GM12878 (cell line): Measurements from ENCODE around the gene RAE1. TPM values are rescaled to one million over a fixed set of nuclear protein-coding genes. Genes with fewer than 3 reads are reported as not detected.

Experiments
- ATAC-seq: fragments of 200-7000 bp; cut with Tn5 transposase; 3 replicates; pipeline ENCODE4 v1.9.1; 2020; ENCODE audit warnings: mild to moderate bottlenecking, moderate library complexity
- BruUV-seq: library from RNA; stranded (reverse); fragments of 400-500 nt; replicated peaks from 2 replicates; lab custom pipeline; 2021; lab: Mats Ljungman, UMichigan
- CTCF ChIA-PET: fragments of 300-600 bp; sonication (Branson Sonifier 250); formaldehyde crosslinking; extraction: SDS; loops from one replicate; lab custom pipeline; 2021; ENCODE audit warnings: inconsistent platforms; lab: Yijun Ruan, JAX
- POLR2A ChIA-PET: fragments of 350-600 bp; formaldehyde crosslinking; extraction: SDS; loops from one replicate; lab custom pipeline; 2021; ENCODE audit warnings: inconsistent platforms; lab: Charles Lee
- RAD21 ChIA-PET: fragments of 300-600 bp; sonication (Branson Sonifier 250); formaldehyde crosslinking; loops from one replicate; lab custom pipeline; 2023; ENCODE audit warnings: antibody characterized with exemption; ENCODE audit not compliant: unreplicated experiment; lab: Charles Lee
- SMC1A ChIA-PET: fragments of 300-600 bp; sonication (Branson Sonifier 250); formaldehyde crosslinking; loops from one replicate; lab custom pipeline; 2023; ENCODE audit not compliant: unreplicated experiment, uncharacterized antibody; lab: Charles Lee
- DNase-seq: peaks from one replicate; pipeline ENCODE4 v3.0.0-alpha.2; 2011; ENCODE audit warnings: low read depth, low spot score
- FAIRE-seq: peaks from 3 replicates; lab custom pipeline; 2011; peaks lifted over from hg19 to GRCh38; lab: Jason Lieb, UNC
- H2AFZ ChIP-seq: 2 replicates; pipeline ENCODE4 v1.6.0; 2011; ENCODE audit warnings: low read depth, low read length, control low read depth; ENCODE audit not compliant: control insufficient read depth
- H3K27ac ChIP-seq: 2 replicates; pipeline ENCODE4 v1.5.1; 2011; ENCODE audit warnings: control low read depth; ENCODE audit not compliant: control insufficient read depth, insufficient read depth
- H3K27me3 ChIP-seq, 2 experiments: replicated peaks in 1 of 2; 2 replicates each; pipeline versions ENCODE4 v1.6.0 to v1.6.1; 2011; ENCODE audit warnings: low read length in 1 of 2; ENCODE audit not compliant: control insufficient read depth in 2 of 2, insufficient read depth in 2 of 2
- H3K36me3 ChIP-seq, 2 experiments: 2 replicates each; pipeline ENCODE4 v1.5.1; 2011; ENCODE audit warnings: low read length in 1 of 2; ENCODE audit not compliant: control insufficient read depth in 2 of 2, insufficient read depth in 2 of 2
- H3K4me1 ChIP-seq: 2 replicates; pipeline ENCODE4 v1.6.1; 2011; ENCODE audit warnings: mild to moderate bottlenecking, low read length, moderate library complexity, mixed read lengths; ENCODE audit not compliant: control insufficient read depth, insufficient read depth
- H3K4me2 ChIP-seq: 2 replicates; pipeline ENCODE4 v1.6.0; 2011; ENCODE audit warnings: control low read depth; ENCODE audit not compliant: control insufficient read depth, insufficient read depth
- H3K4me3 ChIP-seq: fragments of 200-600 bp; sonication (generic); 2 replicates; pipeline ENCODE4 v1.5.1; 2016
- H3K79me2 ChIP-seq: 2 replicates; pipeline ENCODE4 v1.6.0; 2011; ENCODE audit warnings: low read length; ENCODE audit not compliant: control insufficient read depth, insufficient read depth
- H3K9ac ChIP-seq: 2 replicates; pipeline ENCODE4 v1.8.0; 2011; ENCODE audit warnings: low read length, control low read depth, mixed read lengths; ENCODE audit not compliant: control insufficient read depth, insufficient read depth
- H3K9me3 ChIP-seq: replicated peaks from 3 replicates; pipeline ENCODE4 v1.5.1; 2011; ENCODE audit warnings: mild to moderate bottlenecking, low read length; ENCODE audit not compliant: control insufficient read depth, insufficient read depth
- H4K20me1 ChIP-seq: 2 replicates; pipeline ENCODE4 v1.6.0; 2011; ENCODE audit not compliant: control insufficient read depth, insufficient read depth
- BCL11A ChIP-seq: IDR thresholded peaks from 2 replicates; pipeline ENCODE4 v1.6.1; 2011; ENCODE audit warnings: low read depth, low read length
- BCL3 ChIP-seq: IDR thresholded peaks from 2 replicates; pipeline ENCODE4 v1.6.1; 2011; ENCODE audit warnings: borderline replicate concordance, low read depth, mild to moderate bottlenecking, moderate library complexity, low read length; ENCODE audit not compliant: insufficient read depth, poor library complexity, severe bottlenecking
- CBX5 ChIP-seq: sonication (generic); IDR thresholded peaks from 2 replicates; pipeline ENCODE4 v1.6.1; 2016; ENCODE audit warnings: low read depth, moderate library complexity, mild to moderate bottlenecking, inconsistent platforms
- CHD2 ChIP-seq: IDR thresholded peaks from 2 replicates; pipeline ENCODE4 v1.6.1; 2011; ENCODE audit warnings: low read depth, low read length, improper control_type of control experiment, borderline replicate concordance
- FOXM1 ChIP-seq: IDR thresholded peaks from 2 replicates; pipeline ENCODE4 v1.6.1; 2012; ENCODE audit warnings: low read depth, mild to moderate bottlenecking, inconsistent platforms, low read length, moderate library complexity
- HCFC1 ChIP-seq: fragments of 150-350 bp; IDR thresholded peaks from 2 replicates; pipeline ENCODE4 v1.6.1; 2014; ENCODE audit warnings: low read length
- HDAC6 ChIP-seq: fragments of 200-600 bp; sonication (generic); IDR thresholded peaks from one replicate; pipeline ENCODE4 v1.8.0; 2017; ENCODE audit warnings: antibody characterized with exemption; ENCODE audit not compliant: unreplicated experiment
- IKZF1 ChIP-seq: fragments of 450-650 bp; conservative IDR thresholded peaks from 2 replicates; pipeline ENCODE4 v1.6.1; 2017; ENCODE audit warnings: antibody characterized with exemption, mild to moderate bottlenecking
- KAT2A ChIP-seq: conservative IDR thresholded peaks from 2 replicates; pipeline ENCODE4 v1.6.1; 2011; ENCODE audit warnings: low read depth, low read length; ENCODE audit not compliant: control insufficient read depth
- LARP7 ChIP-seq: fragments of 450-650 bp; IDR thresholded peaks from 2 replicates; pipeline ENCODE4 v1.6.1; 2017; ENCODE audit warnings: mild to moderate bottlenecking
- MEF2B ChIP-seq: fragments of 450-650 bp; IDR thresholded peaks from 2 replicates; pipeline ENCODE4 v1.6.1; 2018; ENCODE audit warnings: mild to moderate bottlenecking, moderate library complexity; ENCODE audit not compliant: partially characterized antibody, poor library complexity, severe bottlenecking
- NR2C1 ChIP-seq: fragments of 450-650 bp; IDR thresholded peaks from 2 replicates; pipeline ENCODE4 v1.6.1; 2017; ENCODE audit warnings: antibody characterized with exemption, mild to moderate bottlenecking, moderate library complexity
- PAX5 ChIP-seq: IDR thresholded peaks from 2 replicates; pipeline ENCODE4 v1.6.1; 2011; ENCODE audit warnings: low read depth, low read length, borderline replicate concordance
- PML ChIP-seq: IDR thresholded peaks from 2 replicates; pipeline ENCODE4 v1.6.1; 2012; ENCODE audit warnings: low read length, inconsistent platforms
- RAD51 ChIP-seq: fragments of 450-650 bp; IDR thresholded peaks from 2 replicates; pipeline ENCODE4 v1.6.1; 2016; ENCODE audit warnings: moderate library complexity, mild to moderate bottlenecking, inconsistent platforms
- RCOR1 ChIP-seq: conservative IDR thresholded peaks from 2 replicates; pipeline ENCODE4 v1.6.1; 2012; ENCODE audit warnings: low read depth, low read length, improper control_type of control experiment
- RFX5 ChIP-seq: IDR thresholded peaks from 2 replicates; pipeline ENCODE4 v1.6.1; 2011; ENCODE audit warnings: low read depth, low read length, improper control_type of control experiment
- SMAD5 ChIP-seq: IDR thresholded peaks from 2 replicates; pipeline ENCODE4 v1.6.1; 2016; ENCODE audit warnings: antibody characterized with exemption, low read depth
- SREBF1 ChIP-seq: IDR thresholded peaks from 2 replicates; pipeline ENCODE4 v1.6.1; 2012; ENCODE audit warnings: mild to moderate bottlenecking, low read length
- TCF7 ChIP-seq: IDR thresholded peaks from 2 replicates; pipeline ENCODE4 v1.6.1; 2014; ENCODE audit warnings: antibody characterized with exemption, borderline replicate concordance
- WGBS: methylation state at CpG from one replicate; pipeline ENCODE4 v1.1.6; 2016; ENCODE audit warnings: low lambda C conversion rate; ENCODE audit not compliant: insufficient replicate concordance, insufficient coverage; ENCODE audit errors: missing lambda C conversion rate; 5-methylcytosine and 5-hydroxymethylcytosine counted together
- in situ Hi-C: fragments of 300-500 bp; cut with MboI; formaldehyde crosslinking; loops from 9 replicates; pipeline ENCODE4 v1.14.3; 2018; ENCODE audit warnings: mixed read lengths
- intact Hi-C: fragments of 100-400 bp; cut with micrococcal nuclease; formaldehyde crosslinking; loops from one replicate; pipeline ENCODE4 v1.14.2; 2022; ENCODE audit not compliant: unreplicated experiment
- polyA plus RNA-seq, 11 experiments: library from polyadenylated mRNA; depleted of rRNA in 4 of 11; unstranded in 6 of 11; stranded (reverse) in 5 of 11; fragments of >200 nt; fragmentation: Nextera tagmentation in 4 of 11; fragmentation: Illumina TruSeq in 1 of 11; extraction: Ambion mirVana in 4 of 11; extraction: Trizol in 1 of 11; gene quantifications; 1 replicate in 1 of 11; 2 replicates in 10 of 11; pipeline versions ENCODE4 v1.2.1 to v1.2.3, GENCODE V29; 2011 to 2016; ENCODE audit warnings: inconsistent platforms in 2 of 11, missing spikeins in 2 of 11, low read depth in 1 of 11
- total RNA-seq, 4 experiments: library from RNA; depleted of rRNA in 3 of 4; stranded (reverse); fragments of >200 nt in 3 of 4; fragmentation: Illumina TruSeq in 1 of 4; extraction: Trizol in 1 of 4; gene quantifications; 2 replicates each; pipeline versions ENCODE4 v1.2.1 to v1.2.3, GENCODE V29; 2013 to 2021
- TF ChIP-seq, protein P1 (sequence below): fragments of 450-650 bp; IDR thresholded peaks from 2 replicates; pipeline ENCODE4 v1.6.1; 2017; ENCODE audit warnings: mild to moderate bottlenecking, moderate library complexity

The RAE1 gene
- total and polyA plus RNA-seq, 10 of the 15 experiments (the other 5 are each of a cell fraction or from before 2014, with no cell fraction given), result 28.7 to 107 (median 49.3) TPM

DNA sequence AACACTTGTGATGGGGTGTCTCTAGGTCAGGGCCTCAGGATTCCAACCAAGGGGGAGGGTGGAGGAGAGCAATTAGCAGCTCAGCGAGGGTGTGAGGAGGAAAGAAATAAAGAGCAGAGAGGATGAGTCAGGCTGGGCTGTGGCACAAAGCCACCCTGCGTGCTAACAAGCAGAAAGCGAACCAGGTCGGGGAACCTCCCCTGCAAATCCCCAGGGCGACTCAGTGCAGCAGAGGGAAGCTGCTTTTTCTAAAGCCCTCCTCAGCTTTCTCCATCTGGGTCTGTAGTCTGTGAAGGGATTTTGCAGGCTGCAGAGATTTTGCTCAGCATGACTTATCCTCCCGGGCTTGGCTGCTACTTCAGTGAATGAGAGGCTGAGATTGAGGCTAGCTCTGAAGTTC lies 28.0 kb upstream of the RAE1 start:
- DNase-seq, result no peak
- BruUV-seq, result no TSS peak
- Histone ChIP-seq H3K4me1 (no peaks in the 10 kb centered on the region), H3K27ac (no peak overlapping the region), H3K4me3 (no peak overlapping the region), H3K4me2 (no peak overlapping the region), H4K20me1 (no peaks in the 10 kb centered on the region), H3K27me3 (peaks cover 2 to 3% of the 10 kb centered on the region in 2 experiments), H3K79me2 (no peaks in the 10 kb centered on the region), H2AFZ (no peak overlapping the region), H3K36me3 (no peaks in the 10 kb centered on the region), H3K9me3 (no peaks in the 10 kb centered on the region), H3K9ac (no peak overlapping the region)
- in situ Hi-C loops, result no loop called here
- peak; percentile 76 for ATAC-seq
- 0% methylated on average over 6 of the region's 6 CpGs for WGBS
- CTCF ChIA-PET, result interaction anchor here (2.9 kb wide), 1 partner anchor 9 kb away, joined by 8 read pairs; no protein-coding TSS in a partner anchor
- no peak for FAIRE-seq
- SMC1A ChIA-PET, result interaction anchor here (0.8 to 1.2 kb wide), 2 partner anchors 9 to 149 kb away, joined by 3 to 4 read pairs; no protein-coding TSS in a partner anchor
- intact Hi-C loops, result no loop called here
- RAD21 ChIA-PET, result no interaction called here
- POLR2A ChIA-PET, result no interaction called here
- TF ChIP-seq, protein P1, sequence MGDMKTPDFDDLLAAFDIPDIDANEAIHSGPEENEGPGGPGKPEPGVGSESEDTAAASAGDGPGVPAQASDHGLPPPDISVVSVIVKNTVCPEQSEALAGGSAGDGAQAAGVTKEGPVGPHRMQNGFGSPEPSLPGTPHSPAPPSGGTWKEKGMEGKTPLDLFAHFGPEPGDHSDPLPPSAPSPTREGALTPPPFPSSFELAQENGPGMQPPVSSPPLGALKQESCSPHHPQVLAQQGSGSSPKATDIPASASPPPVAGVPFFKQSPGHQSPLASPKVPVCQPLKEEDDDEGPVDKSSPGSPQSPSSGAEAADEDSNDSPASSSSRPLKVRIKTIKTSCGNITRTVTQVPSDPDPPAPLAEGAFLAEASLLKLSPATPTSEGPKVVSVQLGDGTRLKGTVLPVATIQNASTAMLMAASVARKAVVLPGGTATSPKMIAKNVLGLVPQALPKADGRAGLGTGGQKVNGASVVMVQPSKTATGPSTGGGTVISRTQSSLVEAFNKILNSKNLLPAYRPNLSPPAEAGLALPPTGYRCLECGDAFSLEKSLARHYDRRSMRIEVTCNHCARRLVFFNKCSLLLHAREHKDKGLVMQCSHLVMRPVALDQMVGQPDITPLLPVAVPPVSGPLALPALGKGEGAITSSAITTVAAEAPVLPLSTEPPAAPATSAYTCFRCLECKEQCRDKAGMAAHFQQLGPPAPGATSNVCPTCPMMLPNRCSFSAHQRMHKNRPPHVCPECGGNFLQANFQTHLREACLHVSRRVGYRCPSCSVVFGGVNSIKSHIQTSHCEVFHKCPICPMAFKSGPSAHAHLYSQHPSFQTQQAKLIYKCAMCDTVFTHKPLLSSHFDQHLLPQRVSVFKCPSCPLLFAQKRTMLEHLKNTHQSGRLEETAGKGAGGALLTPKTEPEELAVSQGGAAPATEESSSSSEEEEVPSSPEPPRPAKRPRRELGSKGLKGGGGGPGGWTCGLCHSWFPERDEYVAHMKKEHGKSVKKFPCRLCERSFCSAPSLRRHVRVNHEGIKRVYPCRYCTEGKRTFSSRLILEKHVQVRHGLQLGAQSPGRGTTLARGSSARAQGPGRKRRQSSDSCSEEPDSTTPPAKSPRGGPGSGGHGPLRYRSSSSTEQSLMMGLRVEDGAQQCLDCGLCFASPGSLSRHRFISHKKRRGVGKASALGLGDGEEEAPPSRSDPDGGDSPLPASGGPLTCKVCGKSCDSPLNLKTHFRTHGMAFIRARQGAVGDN, result no peak
- no peak for TF ChIP-seq CBX5
- TF ChIP-seq CHD2, result no peak
- TF ChIP-seq RCOR1, result no peak
- TF ChIP-seq PAX5, result no peak
- no peak for TF ChIP-seq PML
- no peak for TF ChIP-seq SMAD5
- no peak for TF ChIP-seq LARP7
- peak; percentile 72 for TF ChIP-seq MEF2B
- no peak for TF ChIP-seq RFX5
- TF ChIP-seq NR2C1, result no peak
- TF ChIP-seq KAT2A, result no peak
- TF ChIP-seq HCFC1, result no peak
- TF ChIP-seq HDAC6, result no peak
- no peak for TF ChIP-seq BCL3
- no peak for TF ChIP-seq IKZF1
- peak; percentile 30; the same call in 1 of the 2 replicates for TF ChIP-seq BCL11A
- no peak for TF ChIP-seq TCF7
- no peak for TF ChIP-seq RAD51
- TF ChIP-seq SREBF1, result no peak
- TF ChIP-seq FOXM1, result no peak
